ENCODE measurements around the gene EPB41.
"Not testable (repeated sequence)": the region's sequence is repeated elsewhere in the genome, so short reads cannot be mapped to it uniquely, and the experiment has no call there.

The EPB41 gene

GRCh38 chr1:29126198-29126597 is 211.8 kb downstream of the EPB41 start:
- in situ Hi-C loops (cut with MboI; ENCODE audit: low sequenced_read_pairs, unreplicated experiment): no loop called here
- DNase-seq (ENCODE audit: low spot score): no peak
- TF ChIP-seq, protein P1, sequence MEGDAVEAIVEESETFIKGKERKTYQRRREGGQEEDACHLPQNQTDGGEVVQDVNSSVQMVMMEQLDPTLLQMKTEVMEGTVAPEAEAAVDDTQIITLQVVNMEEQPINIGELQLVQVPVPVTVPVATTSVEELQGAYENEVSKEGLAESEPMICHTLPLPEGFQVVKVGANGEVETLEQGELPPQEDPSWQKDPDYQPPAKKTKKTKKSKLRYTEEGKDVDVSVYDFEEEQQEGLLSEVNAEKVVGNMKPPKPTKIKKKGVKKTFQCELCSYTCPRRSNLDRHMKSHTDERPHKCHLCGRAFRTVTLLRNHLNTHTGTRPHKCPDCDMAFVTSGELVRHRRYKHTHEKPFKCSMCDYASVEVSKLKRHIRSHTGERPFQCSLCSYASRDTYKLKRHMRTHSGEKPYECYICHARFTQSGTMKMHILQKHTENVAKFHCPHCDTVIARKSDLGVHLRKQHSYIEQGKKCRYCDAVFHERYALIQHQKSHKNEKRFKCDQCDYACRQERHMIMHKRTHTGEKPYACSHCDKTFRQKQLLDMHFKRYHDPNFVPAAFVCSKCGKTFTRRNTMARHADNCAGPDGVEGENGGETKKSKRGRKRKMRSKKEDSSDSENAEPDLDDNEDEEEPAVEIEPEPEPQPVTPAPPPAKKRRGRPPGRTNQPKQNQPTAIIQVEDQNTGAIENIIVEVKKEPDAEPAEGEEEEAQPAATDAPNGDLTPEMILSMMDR (IDR thresholded peaks at IDR 0.05; ENCODE audit: borderline replicate concordance, control extremely low read depth, extremely low read depth, insufficient read depth, missing control alignments): no peak

- TF ChIP-seq, protein P1 (IDR thresholded peaks at IDR 0.05; ENCODE audit: borderline replicate concordance, control extremely low read depth, extremely low read depth, insufficient read depth, missing control alignments): no peak
- DNase-seq (ENCODE audit: low spot score): no peak
- in situ Hi-C loops (cut with MboI; ENCODE audit: low sequenced_read_pairs, unreplicated experiment): no loop called here
Observed at GRCh38 chr1:29128739-29129138, 214.4 kb downstream of the EPB41 start.

- TF ChIP-seq, protein P1 (IDR thresholded peaks at IDR 0.05; ENCODE audit: borderline replicate concordance, control extremely low read depth, extremely low read depth, insufficient read depth, missing control alignments): no peak
- no peak for DNase-seq (ENCODE audit: low spot score)
Observed at GRCh38 chr1:29129916-29130315, 215.5 kb downstream of the EPB41 start.

GRCh38 chr1:29131056-29131455 is 216.7 kb downstream of the EPB41 start:
- DNase-seq (ENCODE audit: low spot score); in situ Hi-C loops (cut with MboI; ENCODE audit: low sequenced_read_pairs, unreplicated experiment): not testable (repeated sequence)

More at GRCh38 chr1:29129916-29130315, 215.5 kb downstream of the EPB41 start:
- in situ Hi-C loops (cut with MboI; ENCODE audit: low sequenced_read_pairs, unreplicated experiment): no loop called here

DNA sequence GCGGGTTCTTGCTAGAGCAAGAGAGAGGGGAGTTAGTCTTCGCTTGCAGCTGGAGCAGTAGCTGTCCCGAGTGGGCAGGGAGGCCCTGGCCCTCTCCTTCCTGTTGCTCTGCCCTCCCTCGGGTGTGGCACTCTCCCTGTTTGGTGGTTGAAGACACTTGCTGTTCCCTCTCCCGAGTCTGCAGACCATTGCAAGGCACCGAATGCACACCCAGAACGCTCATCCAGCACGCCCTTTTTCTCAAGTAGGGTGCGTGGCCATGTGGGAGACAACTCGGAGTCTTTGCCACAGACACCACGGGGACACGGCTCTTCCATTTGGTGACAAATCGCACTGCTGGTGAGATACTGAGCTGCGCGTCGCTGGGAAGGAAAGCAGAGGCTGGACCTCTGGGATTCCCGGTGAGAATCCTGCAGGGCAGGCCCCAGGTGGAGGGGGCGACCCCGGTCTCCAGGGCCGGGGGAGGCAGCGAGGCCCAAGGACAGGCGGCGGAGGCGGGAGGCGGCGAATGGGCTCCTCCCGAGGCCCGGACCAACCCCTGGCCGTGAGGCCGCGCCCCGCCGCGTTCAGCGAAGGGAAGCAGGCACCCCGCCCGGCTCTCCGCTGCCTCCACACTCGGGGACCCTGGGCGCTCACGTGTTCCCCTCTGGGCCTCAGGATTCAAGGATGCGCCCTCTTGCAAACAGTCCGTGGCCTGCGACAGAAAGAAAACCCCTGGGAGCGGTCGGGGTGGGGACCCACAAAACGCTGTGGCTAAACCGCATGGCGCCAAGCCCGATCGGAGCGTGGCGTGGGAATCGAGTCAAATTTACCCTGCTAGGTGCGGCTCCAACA is 219.7 kb downstream of the EPB41 start:
- in situ Hi-C loops (cut with MboI; ENCODE audit: low sequenced_read_pairs, unreplicated experiment): no loop called here
- TF ChIP-seq, protein P1 (IDR thresholded peaks at IDR 0.05; ENCODE audit: borderline replicate concordance, control extremely low read depth, extremely low read depth, insufficient read depth, missing control alignments): no peak
- peak; percentile 42 for DNase-seq (ENCODE audit: low spot score)

DNA sequence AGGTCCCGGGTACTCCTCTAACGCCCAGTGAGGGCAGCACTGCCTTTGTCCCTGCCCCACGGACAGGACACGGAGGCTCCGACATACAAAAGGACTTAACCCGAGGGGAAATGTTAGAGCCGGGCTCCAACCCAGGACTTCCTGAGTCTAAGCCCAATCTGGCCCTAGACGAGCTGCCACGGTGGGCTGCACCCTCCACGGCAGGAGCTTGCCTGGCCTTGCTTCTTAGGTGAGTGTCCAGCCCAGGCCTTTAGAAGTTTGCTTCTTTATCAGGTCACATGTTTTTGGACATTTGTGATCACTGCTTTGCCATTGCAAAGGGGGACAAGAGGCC is 220.3 kb downstream of the EPB41 start:
- in situ Hi-C loops (cut with MboI; ENCODE audit: low sequenced_read_pairs, unreplicated experiment): no loop called here
- DNase-seq (ENCODE audit: low spot score): no peak
- TF ChIP-seq, protein P1 (IDR thresholded peaks at IDR 0.05; ENCODE audit: borderline replicate concordance, control extremely low read depth, extremely low read depth, insufficient read depth, missing control alignments): no peak

DNA sequence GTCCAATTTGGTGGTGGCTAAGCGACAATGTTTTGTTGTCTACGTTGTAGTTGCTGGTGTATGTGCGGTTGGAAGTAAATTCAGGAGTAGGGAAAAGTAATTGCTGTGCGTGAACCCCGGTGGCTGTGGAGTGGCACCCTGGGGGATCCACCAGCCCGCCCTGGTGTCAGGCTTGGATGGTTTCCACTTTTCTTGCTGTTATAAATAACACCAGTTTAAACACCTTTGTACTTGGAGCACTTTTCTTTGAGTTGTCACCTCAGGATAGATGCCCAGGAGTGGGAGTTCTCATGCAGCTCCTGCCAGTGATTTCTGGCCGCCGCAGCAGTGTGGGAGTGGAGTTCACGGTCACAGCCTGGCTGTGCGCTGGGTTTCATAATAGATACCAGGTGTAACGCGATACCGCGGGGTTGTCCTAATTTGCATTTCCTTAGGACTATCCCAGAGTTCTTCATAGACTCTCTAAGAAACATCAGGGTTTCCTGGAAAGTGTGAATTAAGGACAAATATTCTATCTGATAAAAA is 222.1 kb downstream of the EPB41 start:
- in situ Hi-C loops (cut with MboI; ENCODE audit: low sequenced_read_pairs, unreplicated experiment): no loop called here
- TF ChIP-seq, protein P1 (IDR thresholded peaks at IDR 0.05; ENCODE audit: borderline replicate concordance, control extremely low read depth, extremely low read depth, insufficient read depth, missing control alignments): no peak
- DNase-seq (ENCODE audit: low spot score): no peak

All from GM13976 (cell line).